Peyer's patch (tissue), 4 donors: ENCODE measurements around the gene DHX38.

Source experiments
- POLR2A ChIP-seq, 2 donors: fragments of 450-650 bp; IDR thresholded peaks; one replicate each; pipeline ENCODE4 v1.5.1; 2017; ENCODE audit warnings: antibody characterized with exemption in 2 of 2, mild to moderate bottlenecking in 2 of 2, moderate library complexity in 2 of 2
- TF ChIP-seq, protein P1 (sequence below), 6 experiments: fragments of 450-650 bp in 4 of 6; fragments of 200-600 bp in 2 of 6; sonication (generic) in 1 of 6; IDR thresholded peaks; one replicate each; pipeline ENCODE4 v1.5.1; 2017 to 2019; ENCODE audit warnings: antibody characterized with exemption in 6 of 6, mild to moderate bottlenecking in 3 of 6, moderate library complexity in 1 of 6

DNA sequence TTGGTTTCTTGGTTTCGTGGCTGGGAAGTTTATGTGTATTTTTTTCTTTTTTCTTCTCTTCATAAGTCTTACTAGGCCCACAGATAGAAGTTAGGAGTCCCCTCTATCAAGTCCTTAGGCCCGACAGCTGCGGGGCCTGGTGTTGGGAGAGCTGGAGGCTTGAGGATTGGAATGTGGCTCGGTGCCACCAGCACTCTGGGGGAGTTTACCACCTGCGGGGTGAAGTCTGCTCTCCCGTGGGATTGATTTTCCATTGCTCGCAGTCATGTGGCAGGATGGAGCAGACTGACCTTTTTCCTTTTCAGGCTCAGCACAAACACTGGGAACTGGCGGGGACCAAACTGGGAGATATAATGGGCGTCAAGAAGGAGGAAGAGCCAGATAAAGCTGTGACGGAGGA lies 7.5 kb downstream of the DHX38 start:
- TF ChIP-seq, protein P1, sequence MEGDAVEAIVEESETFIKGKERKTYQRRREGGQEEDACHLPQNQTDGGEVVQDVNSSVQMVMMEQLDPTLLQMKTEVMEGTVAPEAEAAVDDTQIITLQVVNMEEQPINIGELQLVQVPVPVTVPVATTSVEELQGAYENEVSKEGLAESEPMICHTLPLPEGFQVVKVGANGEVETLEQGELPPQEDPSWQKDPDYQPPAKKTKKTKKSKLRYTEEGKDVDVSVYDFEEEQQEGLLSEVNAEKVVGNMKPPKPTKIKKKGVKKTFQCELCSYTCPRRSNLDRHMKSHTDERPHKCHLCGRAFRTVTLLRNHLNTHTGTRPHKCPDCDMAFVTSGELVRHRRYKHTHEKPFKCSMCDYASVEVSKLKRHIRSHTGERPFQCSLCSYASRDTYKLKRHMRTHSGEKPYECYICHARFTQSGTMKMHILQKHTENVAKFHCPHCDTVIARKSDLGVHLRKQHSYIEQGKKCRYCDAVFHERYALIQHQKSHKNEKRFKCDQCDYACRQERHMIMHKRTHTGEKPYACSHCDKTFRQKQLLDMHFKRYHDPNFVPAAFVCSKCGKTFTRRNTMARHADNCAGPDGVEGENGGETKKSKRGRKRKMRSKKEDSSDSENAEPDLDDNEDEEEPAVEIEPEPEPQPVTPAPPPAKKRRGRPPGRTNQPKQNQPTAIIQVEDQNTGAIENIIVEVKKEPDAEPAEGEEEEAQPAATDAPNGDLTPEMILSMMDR (IDR thresholded peaks at IDR 0.05) = no peak
- TF ChIP-seq POLR2A (IDR thresholded peaks at IDR 0.05) = no peak
